ENCODE results near the gene NTN1.

NTN1 gene

DNA sequence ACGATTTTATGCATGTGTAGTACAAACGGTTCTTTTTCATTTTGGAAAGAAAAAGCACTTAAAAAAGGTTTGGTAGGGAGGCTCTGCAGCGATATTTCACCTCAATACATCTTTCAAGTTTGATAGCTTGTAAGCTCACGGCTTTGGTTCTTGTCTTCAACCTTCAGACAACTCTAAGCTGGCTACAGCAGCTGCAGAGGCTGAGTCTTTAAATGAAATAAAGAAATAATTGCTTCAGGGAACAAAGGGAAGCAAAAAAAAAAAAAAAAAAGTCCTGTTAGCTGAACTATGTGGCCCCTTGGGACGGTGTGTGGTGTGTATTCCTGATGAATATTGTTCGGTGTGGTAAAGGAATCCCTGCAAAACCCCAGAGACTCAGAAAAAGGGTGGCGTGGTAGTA, 265.1 kb downstream of the NTN1 start:
- TF ChIP-seq GATA2 (IDR thresholded peaks at IDR 0.05; ENCODE audit: low read depth, low read length), result no peak
- no peak for TF ChIP-seq GATA3 (IDR thresholded peaks at IDR 0.05; ENCODE audit: low read depth, low read length)

DNA sequence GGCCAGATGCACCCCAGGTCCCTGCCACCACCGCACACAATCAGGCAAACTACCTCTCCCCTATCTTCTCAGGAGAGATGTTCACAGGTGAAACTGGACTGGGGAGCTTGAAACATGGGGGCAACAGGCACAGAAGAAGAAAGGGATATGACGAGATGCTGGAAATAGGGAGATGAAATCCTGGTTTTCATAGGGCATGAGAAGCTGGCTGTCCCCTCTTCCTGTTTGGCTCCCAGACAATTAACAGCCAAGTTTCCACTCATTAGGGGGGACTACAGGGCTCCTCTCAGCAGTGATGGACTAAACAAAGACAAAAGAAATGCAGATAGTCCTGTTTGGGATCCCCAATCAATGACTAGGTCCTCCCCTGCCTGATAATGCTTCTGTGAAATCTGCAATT, 266.0 kb downstream of the NTN1 start:
- TF ChIP-seq GATA2 (IDR thresholded peaks at IDR 0.05; ENCODE audit: low read depth, low read length) (no peak), GATA3 (IDR thresholded peaks at IDR 0.05; ENCODE audit: low read depth, low read length) (no peak)

DNA sequence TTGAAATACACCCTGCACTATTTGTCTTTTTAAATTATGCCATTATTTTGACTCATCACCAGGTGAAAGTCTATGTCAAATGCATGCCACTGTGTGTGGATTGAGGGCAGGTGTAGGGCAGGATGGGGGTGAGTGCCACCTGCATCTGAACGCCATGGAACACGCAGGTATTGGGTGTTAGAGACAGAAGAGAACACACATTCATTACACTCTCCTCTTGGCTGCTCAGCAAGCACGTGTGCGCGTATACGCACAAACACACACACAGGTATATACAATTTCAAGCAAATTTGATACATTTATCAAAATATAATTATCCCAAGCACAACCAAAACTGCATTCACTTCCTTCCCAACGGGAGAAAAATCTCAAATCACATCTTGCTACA, 268.9 kb downstream of the NTN1 start:
- no peak for TF ChIP-seq GATA3 (IDR thresholded peaks at IDR 0.05; ENCODE audit: low read depth, low read length)
- TF ChIP-seq GATA2 (IDR thresholded peaks at IDR 0.05; ENCODE audit: low read depth, low read length), result no peak

DNA sequence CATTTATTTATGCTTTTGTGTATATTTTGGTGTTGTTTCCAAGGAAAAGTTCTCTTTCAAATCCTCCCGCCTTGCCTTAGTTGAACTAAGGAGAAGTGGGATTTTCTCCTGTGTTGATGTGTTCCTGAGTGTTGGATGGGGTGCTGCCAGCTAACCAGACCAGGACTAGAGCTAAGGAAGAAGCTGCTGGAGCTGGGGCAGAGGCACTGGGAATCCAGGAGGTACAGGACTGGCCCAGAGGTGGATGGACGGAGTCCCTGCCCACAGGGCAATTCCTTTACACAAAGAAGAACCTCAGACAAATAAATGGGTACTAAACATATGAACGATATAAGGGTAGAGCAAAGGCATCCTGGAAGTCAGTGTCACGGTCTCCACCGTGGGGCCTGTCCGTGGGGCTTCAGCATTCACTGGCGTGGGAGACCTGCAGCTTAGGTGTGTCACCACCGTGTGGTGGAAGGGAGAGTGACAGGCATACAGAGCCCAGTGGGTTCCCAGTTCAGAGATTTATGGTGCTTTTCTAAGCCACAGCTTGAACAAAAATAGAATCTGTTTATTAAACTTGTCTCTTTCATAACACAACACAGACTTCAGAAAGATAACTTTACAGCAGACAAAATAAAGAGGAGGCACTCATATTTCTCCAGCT, 270.7 kb downstream of the NTN1 start:
- no peak for TF ChIP-seq GATA2 (IDR thresholded peaks at IDR 0.05; ENCODE audit: low read depth, low read length)
- TF ChIP-seq GATA3 (IDR thresholded peaks at IDR 0.05; ENCODE audit: low read depth, low read length), result no peak

DNA sequence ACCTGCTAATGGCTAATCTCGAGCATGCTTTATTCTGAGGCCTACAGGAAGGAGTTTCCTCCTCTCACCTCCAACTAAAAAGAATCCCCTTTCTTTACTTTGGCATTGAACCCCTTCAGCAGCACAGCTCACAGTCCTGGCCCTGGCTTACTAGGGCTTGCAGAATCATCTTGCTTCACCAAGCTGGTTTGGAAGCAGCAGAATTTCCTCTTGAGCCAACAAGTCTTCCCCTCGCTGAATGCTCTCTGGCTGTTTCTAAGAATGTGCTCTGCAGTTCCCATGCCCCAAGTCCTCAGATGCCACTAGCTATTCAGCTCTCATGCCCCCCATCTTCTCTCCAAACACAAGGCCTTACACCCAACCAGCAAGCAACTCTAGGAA, 271.2 kb downstream of the NTN1 start:
- TF ChIP-seq GATA2 (IDR thresholded peaks at IDR 0.05; ENCODE audit: low read depth, low read length) (no peak), GATA3 (IDR thresholded peaks at IDR 0.05; ENCODE audit: low read depth, low read length) (no peak)
